ENCODE measurements around the gene TTYH2. TPM values are rescaled to one million over a fixed set of nuclear protein-coding genes. Genes with fewer than 3 reads are reported as not detected.

Gene TTYH2
- polyA plus RNA-seq, 1 donor from 2014 or later, result 2.5 TPM

DNA sequence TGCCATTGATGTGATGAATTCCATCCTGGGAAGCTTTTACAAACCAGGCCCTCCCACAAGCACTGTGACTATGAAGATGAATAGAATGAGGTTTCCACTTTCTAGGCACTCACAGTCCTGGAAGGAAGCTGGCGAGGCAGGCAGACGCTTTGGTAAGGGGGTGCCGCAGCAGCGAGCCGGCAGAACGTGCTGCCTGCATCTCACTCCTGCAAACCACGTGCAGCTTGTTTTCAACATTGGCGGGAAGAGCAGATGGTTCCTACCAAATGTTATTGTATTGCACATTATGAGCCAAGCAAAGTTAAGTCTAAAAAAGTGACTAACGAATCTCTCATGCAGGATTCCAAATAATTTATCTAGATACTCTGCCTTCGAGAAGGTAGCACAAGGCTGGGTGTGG lies 57.0 kb downstream of the TTYH2 start:
- Histone ChIP-seq H3K9me3 (ENCODE audit: low read length) (no peaks in the 10 kb centered on the region), H2AFZ (ENCODE audit: low read depth, low read length) (no peak overlapping the region), H3F3A (ENCODE audit: insufficient read depth, low read length, poor library complexity, severe bottlenecking) (no peaks in the 10 kb centered on the region), H3K36me3 (ENCODE audit: insufficient read depth, low read length) (no peaks in the 10 kb centered on the region), H3K9me2 (ENCODE audit: insufficient read depth, low read length) (no peaks in the 10 kb centered on the region), H3K79me2 (replicated peaks; ENCODE audit: insufficient read depth, low read length) (no peaks in the 10 kb centered on the region), H4K20me1 (ENCODE audit: insufficient read depth) (no peaks in the 10 kb centered on the region), H3K9ac (ENCODE audit: low read length) (no peak overlapping the region), H3K27ac (ENCODE audit: low read length) (no peak overlapping the region), H3K4me3 (ENCODE audit: low read length) (no peak overlapping the region), H3K27me3 (ENCODE audit: insufficient read depth, low read depth, low read length) (no peaks in the 10 kb centered on the region), H3K4me2 (ENCODE audit: low read length) (no peak overlapping the region)
- TF ChIP-seq SMC3 (conservative IDR thresholded peaks at IDR 0.05; ENCODE audit: poor library complexity) (no peak), MXI1 (conservative IDR thresholded peaks at IDR 0.05; ENCODE audit: poor library complexity, severe bottlenecking) (no peak), TAF1 (IDR thresholded peaks at IDR 0.05; ENCODE audit: low read depth) (no peak), POLR2AphosphoS5 (IDR thresholded peaks at IDR 0.05) (no peak), RAD21 (conservative IDR thresholded peaks at IDR 0.05) (no peak)
- TF ChIP-seq, protein P1, sequence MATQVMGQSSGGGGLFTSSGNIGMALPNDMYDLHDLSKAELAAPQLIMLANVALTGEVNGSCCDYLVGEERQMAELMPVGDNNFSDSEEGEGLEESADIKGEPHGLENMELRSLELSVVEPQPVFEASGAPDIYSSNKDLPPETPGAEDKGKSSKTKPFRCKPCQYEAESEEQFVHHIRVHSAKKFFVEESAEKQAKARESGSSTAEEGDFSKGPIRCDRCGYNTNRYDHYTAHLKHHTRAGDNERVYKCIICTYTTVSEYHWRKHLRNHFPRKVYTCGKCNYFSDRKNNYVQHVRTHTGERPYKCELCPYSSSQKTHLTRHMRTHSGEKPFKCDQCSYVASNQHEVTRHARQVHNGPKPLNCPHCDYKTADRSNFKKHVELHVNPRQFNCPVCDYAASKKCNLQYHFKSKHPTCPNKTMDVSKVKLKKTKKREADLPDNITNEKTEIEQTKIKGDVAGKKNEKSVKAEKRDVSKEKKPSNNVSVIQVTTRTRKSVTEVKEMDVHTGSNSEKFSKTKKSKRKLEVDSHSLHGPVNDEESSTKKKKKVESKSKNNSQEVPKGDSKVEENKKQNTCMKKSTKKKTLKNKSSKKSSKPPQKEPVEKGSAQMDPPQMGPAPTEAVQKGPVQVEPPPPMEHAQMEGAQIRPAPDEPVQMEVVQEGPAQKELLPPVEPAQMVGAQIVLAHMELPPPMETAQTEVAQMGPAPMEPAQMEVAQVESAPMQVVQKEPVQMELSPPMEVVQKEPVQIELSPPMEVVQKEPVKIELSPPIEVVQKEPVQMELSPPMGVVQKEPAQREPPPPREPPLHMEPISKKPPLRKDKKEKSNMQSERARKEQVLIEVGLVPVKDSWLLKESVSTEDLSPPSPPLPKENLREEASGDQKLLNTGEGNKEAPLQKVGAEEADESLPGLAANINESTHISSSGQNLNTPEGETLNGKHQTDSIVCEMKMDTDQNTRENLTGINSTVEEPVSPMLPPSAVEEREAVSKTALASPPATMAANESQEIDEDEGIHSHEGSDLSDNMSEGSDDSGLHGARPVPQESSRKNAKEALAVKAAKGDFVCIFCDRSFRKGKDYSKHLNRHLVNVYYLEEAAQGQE (IDR thresholded peaks at IDR 0.05; ENCODE audit: borderline replicate concordance), result no peak

DNA sequence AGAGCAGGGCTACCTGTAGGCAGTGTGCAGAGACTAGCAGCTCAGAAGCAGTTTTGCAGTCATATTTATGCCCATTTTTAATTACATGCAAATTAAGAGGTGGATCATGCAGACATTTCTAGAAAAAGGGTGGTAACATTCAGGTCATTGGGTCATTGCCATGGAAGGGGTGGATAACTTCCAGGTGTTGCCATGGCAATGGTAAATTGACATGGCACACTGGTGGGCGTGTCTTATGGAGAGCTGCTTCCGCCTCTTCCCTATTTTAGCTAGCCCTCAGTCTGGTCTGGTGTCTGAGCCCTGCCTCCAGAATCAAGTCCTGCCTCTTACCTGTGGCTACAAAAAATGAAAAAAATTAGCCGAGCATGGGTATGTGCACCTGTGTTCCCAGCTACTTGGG lies 57.9 kb downstream of the TTYH2 start:
- no peak overlapping the region for H2AFZ ChIP-seq (ENCODE audit: low read depth, low read length)
- H3F3A ChIP-seq (ENCODE audit: insufficient read depth, low read length, poor library complexity, severe bottlenecking), result no peaks in the 10 kb centered on the region
- H3K9me3 ChIP-seq (ENCODE audit: low read length), result no peaks in the 10 kb centered on the region
- H4K20me1 ChIP-seq (ENCODE audit: insufficient read depth), result no peaks in the 10 kb centered on the region
- H3K27me3 ChIP-seq (ENCODE audit: insufficient read depth, low read depth, low read length), result no peaks in the 10 kb centered on the region
- no peak overlapping the region for H3K9ac ChIP-seq (ENCODE audit: low read length)
- no peak for TF ChIP-seq MXI1 (conservative IDR thresholded peaks at IDR 0.05; ENCODE audit: poor library complexity, severe bottlenecking)
- TF ChIP-seq RAD21 (conservative IDR thresholded peaks at IDR 0.05), result no peak
- no peak for TF ChIP-seq POLR2AphosphoS5 (IDR thresholded peaks at IDR 0.05)
- TF ChIP-seq, protein P1 (IDR thresholded peaks at IDR 0.05; ENCODE audit: borderline replicate concordance), result no peak
- no peak for TF ChIP-seq EP300 (conservative IDR thresholded peaks at IDR 0.05; ENCODE audit: poor library complexity, severe bottlenecking)
- TF ChIP-seq, protein P2, sequence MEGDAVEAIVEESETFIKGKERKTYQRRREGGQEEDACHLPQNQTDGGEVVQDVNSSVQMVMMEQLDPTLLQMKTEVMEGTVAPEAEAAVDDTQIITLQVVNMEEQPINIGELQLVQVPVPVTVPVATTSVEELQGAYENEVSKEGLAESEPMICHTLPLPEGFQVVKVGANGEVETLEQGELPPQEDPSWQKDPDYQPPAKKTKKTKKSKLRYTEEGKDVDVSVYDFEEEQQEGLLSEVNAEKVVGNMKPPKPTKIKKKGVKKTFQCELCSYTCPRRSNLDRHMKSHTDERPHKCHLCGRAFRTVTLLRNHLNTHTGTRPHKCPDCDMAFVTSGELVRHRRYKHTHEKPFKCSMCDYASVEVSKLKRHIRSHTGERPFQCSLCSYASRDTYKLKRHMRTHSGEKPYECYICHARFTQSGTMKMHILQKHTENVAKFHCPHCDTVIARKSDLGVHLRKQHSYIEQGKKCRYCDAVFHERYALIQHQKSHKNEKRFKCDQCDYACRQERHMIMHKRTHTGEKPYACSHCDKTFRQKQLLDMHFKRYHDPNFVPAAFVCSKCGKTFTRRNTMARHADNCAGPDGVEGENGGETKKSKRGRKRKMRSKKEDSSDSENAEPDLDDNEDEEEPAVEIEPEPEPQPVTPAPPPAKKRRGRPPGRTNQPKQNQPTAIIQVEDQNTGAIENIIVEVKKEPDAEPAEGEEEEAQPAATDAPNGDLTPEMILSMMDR (IDR thresholded peaks at IDR 0.05; ENCODE audit: poor library complexity, severe bottlenecking), result no peak
- no peak for TF ChIP-seq TAF1 (IDR thresholded peaks at IDR 0.05; ENCODE audit: low read depth)
- no peak for TF ChIP-seq EZH2 (IDR thresholded peaks at IDR 0.05; ENCODE audit: borderline replicate concordance, insufficient read depth, low read length, poor library complexity, severe bottlenecking)
- no peak for TF ChIP-seq SMC3 (conservative IDR thresholded peaks at IDR 0.05; ENCODE audit: poor library complexity)
- H3K79me2 ChIP-seq (replicated peaks; ENCODE audit: insufficient read depth, low read length), result no peaks in the 10 kb centered on the region
- H3K4me2 ChIP-seq (ENCODE audit: low read length), result no peak overlapping the region
- no peak overlapping the region for H3K4me3 ChIP-seq (ENCODE audit: low read length)
- H3K27ac ChIP-seq (ENCODE audit: low read length), result no peak overlapping the region
- no peaks in the 10 kb centered on the region for H3K9me2 ChIP-seq (ENCODE audit: insufficient read depth, low read length)
- no peaks in the 10 kb centered on the region for H3K36me3 ChIP-seq (ENCODE audit: insufficient read depth, low read length)
